T-helper 17 cell (primary cell): Measurements from ENCODE around the gene VRK3. TPM values are rescaled to one million over a fixed set of nuclear protein-coding genes. Genes with fewer than 3 reads are reported as not detected.
A peak's percentile ranks its signal among the peaks of the same experiment; 100 is the strongest.
"Not testable (repeated sequence)": the region's sequence is repeated elsewhere in the genome, so short reads cannot be mapped to it uniquely, and the experiment has no call there.

Source experiments
- ATAC-seq: fragments of 150-1000 bp; cut with Tn5 transposase; 2 replicates; pipeline ENCODE4 v1.10.0; 2021; ENCODE audit warnings: mild to moderate bottlenecking, moderate library complexity
- DNase-seq, 3 donors: peaks; one replicate each; pipeline versions ENCODE4 v3.0.0 to v3.0.0-alpha.2; 2020 to 2021
- H3K9me3 ChIP-seq: one replicate; pipeline ENCODE4 v1.7.0; 2013; ENCODE audit warnings: low read length, mild to moderate bottlenecking; ENCODE audit not compliant: control insufficient read depth, poor library complexity, severe bottlenecking
- H3K27ac Mint-ChIP-seq: one replicate; pipeline ENCODE4 v1.8.0; 2022; ENCODE audit warnings: mild to moderate bottlenecking, moderate library complexity, mixed read lengths
- H3K27me3 Mint-ChIP-seq: one replicate; pipeline ENCODE4 v1.8.0; 2022; ENCODE audit warnings: mixed read lengths
- H3K36me3 Mint-ChIP-seq: one replicate; pipeline ENCODE4 v1.8.0; 2022; ENCODE audit warnings: low read depth, mixed read lengths
- H3K4me1 Mint-ChIP-seq: one replicate; pipeline ENCODE4 v1.8.0; 2022; ENCODE audit warnings: mild to moderate bottlenecking, mixed read lengths
- H3K4me3 Mint-ChIP-seq: one replicate; pipeline ENCODE4 v1.8.0; 2022; ENCODE audit warnings: mild to moderate bottlenecking, moderate library complexity, mixed read lengths
- total RNA-seq, 4 donors: library from RNA in 2 of 4; stranded (reverse) in 2 of 4; gene quantifications; one replicate each; pipeline ENCODE4 v1.2.3 and lab custom pipeline; 2022 to 2026

VRK3 gene
- total RNA-seq, 2 donors from 2014 or later: 67.2 to 79.3 TPM

DNA sequence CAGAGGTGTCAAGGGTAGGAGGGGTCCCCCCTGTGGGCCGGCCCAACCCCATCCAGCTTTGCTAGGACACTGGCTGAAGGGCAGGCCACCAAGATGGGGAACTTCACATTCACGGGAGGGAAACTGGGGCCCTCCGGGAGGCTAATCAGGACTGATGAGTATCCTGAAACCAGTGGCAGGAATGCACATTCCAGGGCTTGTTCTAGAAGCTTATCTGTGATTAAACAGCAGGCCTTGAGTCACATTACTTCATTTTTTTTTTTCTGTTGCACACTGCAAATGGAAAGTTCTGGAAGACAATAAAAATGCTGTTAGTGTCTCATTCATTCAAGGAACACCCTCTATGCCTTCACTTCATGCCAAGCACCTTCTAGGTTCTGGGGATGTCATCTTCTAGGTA lies 48.7 kb downstream of the VRK3 start:
- no peak overlapping the region for H3K4me3 Mint-ChIP-seq

DNA sequence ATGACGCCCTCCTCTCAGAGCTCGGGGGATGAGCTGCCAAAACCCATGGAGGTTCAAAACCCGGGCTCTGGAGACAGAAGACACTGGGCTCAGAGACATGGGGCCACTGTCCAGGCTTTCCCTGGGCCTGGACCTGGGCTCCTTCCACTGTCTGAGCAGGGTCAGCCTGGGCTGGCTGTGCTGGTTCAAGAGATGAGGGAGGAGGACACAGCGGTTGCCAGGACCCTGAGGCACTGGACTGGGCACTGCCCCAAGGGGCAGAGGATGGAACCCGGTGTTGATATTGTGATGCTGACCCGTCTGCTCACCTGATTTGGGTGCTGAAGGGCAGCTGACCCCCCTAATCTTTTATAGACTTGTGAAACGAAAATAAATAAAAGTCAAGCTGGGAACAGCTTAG lies 50.1 kb downstream of the VRK3 start:
- no peaks in the 10 kb centered on the region for H3K27me3 Mint-ChIP-seq
- no peaks in the 10 kb centered on the region for H3K9me3 ChIP-seq
- ATAC-seq: no peak
- H3K4me1 Mint-ChIP-seq: peaks cover 4% of the 10 kb centered on the region
- H3K27ac Mint-ChIP-seq: no peak overlapping the region
- H3K36me3 Mint-ChIP-seq: no peaks in the 10 kb centered on the region
- no peak overlapping the region for H3K4me3 Mint-ChIP-seq
- DNase-seq: no peak

More for the DNA sequence above, 48.7 kb downstream of the VRK3 start:
- H3K27ac Mint-ChIP-seq: peak overlapping the region; percentile 72
- DNase-seq (no peak), ATAC-seq (no peak)
- H3K9me3 ChIP-seq: no peaks in the 10 kb centered on the region
- H3K4me1 Mint-ChIP-seq: peaks cover 4% of the 10 kb centered on the region
- no peaks in the 10 kb centered on the region for H3K27me3 Mint-ChIP-seq
- H3K36me3 Mint-ChIP-seq: no peaks in the 10 kb centered on the region

DNA sequence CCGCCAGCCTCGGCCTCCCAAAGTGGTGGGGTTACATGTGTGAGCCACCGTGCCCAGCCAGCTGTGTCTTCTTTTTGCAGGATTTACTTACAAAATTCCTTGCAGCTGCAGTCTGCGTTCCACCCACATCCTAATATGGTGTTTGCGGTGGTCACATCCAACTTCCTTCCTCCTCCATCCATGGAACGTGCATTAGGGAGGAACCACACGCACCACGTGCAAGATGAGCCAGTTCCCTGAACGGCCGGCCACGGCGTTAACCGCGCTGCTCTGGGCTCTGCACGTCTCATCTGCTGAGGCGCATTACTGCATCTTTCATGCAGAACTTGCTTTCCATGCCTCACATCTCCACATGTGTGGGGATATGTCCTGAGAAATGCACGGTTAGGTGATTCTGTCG lies 51.2 kb downstream of the VRK3 start:
- H3K36me3 Mint-ChIP-seq: no peaks in the 10 kb centered on the region
- ATAC-seq: no peak
- H3K27ac Mint-ChIP-seq: no peak overlapping the region
- no peak for DNase-seq
- no peak overlapping the region for H3K4me3 Mint-ChIP-seq
- H3K9me3 ChIP-seq: no peaks in the 10 kb centered on the region
- peaks cover 4% of the 10 kb centered on the region for H3K4me1 Mint-ChIP-seq
- H3K27me3 Mint-ChIP-seq: peaks cover 2% of the 10 kb centered on the region

DNA sequence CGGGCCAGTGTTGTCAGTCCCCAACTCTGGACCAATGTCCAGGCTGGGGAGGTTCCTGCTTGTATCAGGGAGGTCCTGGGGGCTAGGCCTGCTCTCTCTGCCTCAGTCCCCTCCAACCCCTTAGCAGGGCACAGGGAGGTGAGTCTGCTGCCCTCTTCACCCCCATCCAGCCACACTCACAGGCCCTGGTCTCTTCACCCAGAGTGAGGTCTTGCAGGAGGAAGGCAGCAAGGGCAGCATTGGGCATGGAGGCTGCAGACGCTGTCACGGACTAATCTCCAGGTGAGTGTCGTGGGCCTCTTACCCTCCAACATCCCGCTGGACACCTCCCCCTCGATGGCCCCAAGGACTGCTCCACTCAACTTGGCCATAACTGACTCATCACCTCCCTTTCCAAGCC lies 52.3 kb downstream of the VRK3 start:
- no peak for ATAC-seq
- peaks cover 4% of the 10 kb centered on the region for H3K4me1 Mint-ChIP-seq
- H3K27ac Mint-ChIP-seq: no peak overlapping the region
- H3K27me3 Mint-ChIP-seq: peaks cover 9% of the 10 kb centered on the region
- no peak overlapping the region for H3K4me3 Mint-ChIP-seq
- no peak for DNase-seq
- no peaks in the 10 kb centered on the region for H3K36me3 Mint-ChIP-seq
- no peaks in the 10 kb centered on the region for H3K9me3 ChIP-seq

DNA sequence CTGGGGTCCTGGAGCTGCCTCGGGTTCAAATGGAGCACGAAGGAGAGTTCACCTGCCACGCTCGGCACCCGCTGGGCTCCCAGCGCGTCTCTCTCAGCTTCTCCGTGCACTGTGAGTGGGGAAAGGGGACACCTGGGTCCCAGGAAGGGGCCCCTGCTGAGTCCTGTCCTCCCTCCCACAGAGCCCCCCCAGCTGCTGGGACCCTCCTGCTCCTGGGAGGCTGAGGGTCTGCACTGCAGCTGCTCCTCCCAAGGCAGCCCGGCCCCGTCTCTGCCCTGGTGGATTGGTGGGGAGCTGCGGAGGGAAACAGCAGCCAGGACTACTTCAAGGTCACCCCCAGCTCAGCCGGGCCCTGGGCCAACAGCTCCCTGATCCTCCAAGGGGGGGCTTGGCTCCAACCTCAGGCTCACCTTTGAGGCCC lies 53.2 kb downstream of the VRK3 start:
- H3K36me3 Mint-ChIP-seq: no peaks in the 10 kb centered on the region

DNA sequence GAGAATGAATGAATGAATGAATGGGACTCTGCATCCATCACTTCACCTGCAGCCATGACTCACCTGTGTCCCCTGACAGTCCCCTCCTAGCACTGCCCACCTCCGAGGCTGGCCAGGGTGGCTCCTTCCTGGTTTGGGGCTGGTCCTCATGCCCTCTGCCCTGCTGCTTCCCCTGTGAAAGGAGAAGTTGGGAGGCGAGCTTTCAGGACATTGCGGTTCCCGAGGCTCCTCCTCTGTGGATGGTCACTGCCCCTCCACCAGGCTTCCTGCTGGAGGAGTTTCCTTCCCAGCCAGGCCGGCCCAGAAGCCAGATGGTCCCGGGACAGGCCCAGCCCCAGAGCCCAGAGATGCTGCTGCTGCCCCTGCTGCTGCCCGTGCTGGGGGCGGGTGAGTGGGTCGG lies 55.8 kb downstream of the VRK3 start:
- not testable (repeated sequence) for H3K9me3 ChIP-seq, H3K4me1 Mint-ChIP-seq, H3K27me3 Mint-ChIP-seq, DNase-seq, H3K4me3 Mint-ChIP-seq, H3K27ac Mint-ChIP-seq, ATAC-seq, H3K36me3 Mint-ChIP-seq

More for the DNA sequence above, 53.2 kb downstream of the VRK3 start:
- peaks cover 4% of the 10 kb centered on the region for H3K4me1 Mint-ChIP-seq
- no peak for DNase-seq
- no peak for ATAC-seq
- no peak overlapping the region for H3K4me3 Mint-ChIP-seq
- H3K27me3 Mint-ChIP-seq: peaks cover 9% of the 10 kb centered on the region
- no peaks in the 10 kb centered on the region for H3K9me3 ChIP-seq
- H3K27ac Mint-ChIP-seq: no peak overlapping the region

DNA sequence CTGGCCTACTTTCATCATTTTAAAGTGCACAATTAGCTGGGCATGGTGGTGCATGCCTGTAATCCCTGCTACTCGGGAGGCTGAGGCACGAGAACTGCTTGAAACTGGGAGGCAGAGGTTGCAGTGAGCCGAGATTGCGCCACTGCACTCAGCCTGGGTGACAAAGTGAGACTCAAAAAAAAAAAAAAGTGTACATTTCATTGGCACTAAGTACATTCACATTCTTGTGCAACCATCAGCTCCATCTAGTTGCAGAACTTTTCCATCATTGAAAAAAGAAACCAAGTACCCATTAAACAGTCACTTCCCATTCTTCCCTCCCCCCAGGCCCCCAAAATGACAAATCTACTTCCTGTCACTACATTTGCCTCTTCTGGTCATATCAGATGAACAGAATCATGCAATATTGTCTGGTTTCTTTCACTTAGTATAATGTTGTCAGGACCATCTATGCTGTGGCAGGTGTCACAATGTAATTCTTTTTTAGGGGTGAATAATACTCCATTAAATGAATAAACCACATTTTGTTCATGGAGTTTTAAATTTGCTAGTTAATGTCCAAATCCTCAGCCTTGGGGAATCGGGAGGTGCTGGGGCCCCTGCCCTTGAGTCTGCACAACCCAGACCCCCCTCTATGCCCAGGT lies 56.8 kb downstream of the VRK3 start:
- no peak overlapping the region for H3K4me3 Mint-ChIP-seq
- H3K9me3 ChIP-seq: no peaks in the 10 kb centered on the region
- H3K27me3 Mint-ChIP-seq: peaks cover 9% of the 10 kb centered on the region
- H3K4me1 Mint-ChIP-seq: no peaks in the 10 kb centered on the region
- no peak overlapping the region for H3K27ac Mint-ChIP-seq
- no peak for ATAC-seq
- no peaks in the 10 kb centered on the region for H3K36me3 Mint-ChIP-seq
- DNase-seq: no peak

DNA sequence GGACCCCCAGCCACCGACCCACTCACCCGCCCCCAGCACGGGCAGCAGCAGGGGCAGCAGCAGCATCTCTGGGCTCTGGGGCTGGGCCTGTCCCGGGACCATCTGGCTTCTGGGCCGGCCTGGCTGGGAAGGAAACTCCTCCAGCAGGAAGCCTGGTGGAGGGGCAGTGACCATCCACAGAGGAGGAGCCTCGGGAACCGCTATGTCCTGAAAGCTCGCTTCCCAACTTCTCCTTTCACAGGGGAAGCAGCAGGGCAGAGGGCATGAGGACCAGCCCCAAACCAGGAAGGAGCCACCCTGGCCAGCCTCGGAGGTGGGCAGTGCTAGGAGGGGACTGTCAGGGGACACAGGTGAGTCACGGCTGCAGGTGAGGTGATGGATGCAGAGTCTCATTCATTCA lies 64.2 kb downstream of the VRK3 start, which contains the start of gene SIGLEC11:
SIGLEC11 (minus strand) TSS at position 193 of the 400 bp plus-strand sequence; CDS start at position 102, 91 bp downstream.
- H3K9me3 ChIP-seq, H3K36me3 Mint-ChIP-seq, H3K4me1 Mint-ChIP-seq, H3K27me3 Mint-ChIP-seq, H3K27ac Mint-ChIP-seq, H3K4me3 Mint-ChIP-seq, DNase-seq, ATAC-seq: not testable (repeated sequence)

DNA sequence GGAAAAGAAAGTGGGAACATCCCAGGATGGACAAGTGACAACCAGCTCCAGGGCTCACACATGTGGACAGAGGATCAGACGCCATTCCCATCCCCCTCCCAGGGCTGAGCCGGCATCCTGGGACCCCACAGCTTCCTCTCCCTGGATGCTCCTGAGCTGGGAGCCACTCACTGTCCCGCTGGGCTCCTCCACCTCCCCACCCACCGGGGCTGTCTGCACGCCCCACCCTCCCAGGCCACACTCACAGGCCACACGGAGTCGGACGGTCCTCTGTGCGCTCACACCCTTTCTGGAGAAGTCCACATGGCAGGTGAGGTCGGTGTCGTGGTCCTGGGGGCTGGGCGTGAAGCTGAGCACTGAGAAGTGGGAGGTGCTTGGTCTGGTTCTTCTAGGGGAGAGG lies 65.3 kb downstream of the VRK3 start:
- H3K9me3 ChIP-seq, H3K36me3 Mint-ChIP-seq, ATAC-seq, H3K27ac Mint-ChIP-seq, DNase-seq, H3K4me3 Mint-ChIP-seq, H3K4me1 Mint-ChIP-seq, H3K27me3 Mint-ChIP-seq: not testable (repeated sequence)

DNA sequence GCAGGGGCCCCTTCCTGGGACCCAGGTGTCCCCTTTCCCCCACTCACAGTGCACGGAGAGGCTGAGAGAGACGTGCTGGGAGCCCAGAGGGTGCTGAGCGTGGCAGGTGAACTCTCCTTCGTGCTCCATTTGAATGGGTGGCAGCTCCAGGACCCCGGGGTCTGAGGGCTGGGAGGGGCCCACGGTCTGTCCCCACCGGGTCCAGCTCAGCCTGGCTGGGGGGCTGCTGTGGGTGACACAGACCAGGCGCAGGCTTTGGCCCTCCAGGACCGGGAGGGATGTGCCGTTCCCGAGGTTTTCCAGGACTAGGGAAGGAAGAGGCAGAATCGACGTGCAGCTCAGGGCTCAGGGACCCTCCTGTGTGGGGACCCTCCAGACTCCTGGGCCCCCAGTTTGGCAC lies 66.6 kb downstream of the VRK3 start:
- ATAC-seq, H3K36me3 Mint-ChIP-seq, DNase-seq, H3K4me1 Mint-ChIP-seq, H3K9me3 ChIP-seq, H3K4me3 Mint-ChIP-seq, H3K27ac Mint-ChIP-seq: not testable (repeated sequence)
- H3K27me3 Mint-ChIP-seq: peaks cover 12% of the 10 kb centered on the region

DNA sequence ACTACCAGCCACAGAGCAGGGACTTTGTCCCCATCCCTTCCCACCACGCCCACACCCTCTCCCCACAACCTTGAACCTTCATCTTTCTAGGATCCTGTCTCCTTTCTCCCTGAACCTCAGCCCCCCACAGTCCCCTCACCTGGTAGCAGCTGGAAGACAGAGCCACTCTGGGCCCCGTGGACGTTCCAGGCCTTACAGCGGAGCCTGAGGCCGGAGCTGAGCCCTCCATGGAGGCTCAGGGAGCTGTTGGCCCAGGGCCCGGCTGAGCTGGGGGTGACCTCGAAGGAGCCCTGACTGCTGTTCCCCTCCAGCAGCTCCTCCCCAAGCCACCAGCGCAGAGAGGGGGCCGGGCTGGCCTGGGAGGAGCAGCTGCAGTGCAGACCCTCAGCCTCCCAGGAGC lies 67.0 kb downstream of the VRK3 start:
- peaks cover 17% of the 10 kb centered on the region for H3K27me3 Mint-ChIP-seq
- H3K4me3 Mint-ChIP-seq, ATAC-seq, DNase-seq, H3K9me3 ChIP-seq, H3K36me3 Mint-ChIP-seq, H3K4me1 Mint-ChIP-seq, H3K27ac Mint-ChIP-seq: not testable (repeated sequence)

DNA sequence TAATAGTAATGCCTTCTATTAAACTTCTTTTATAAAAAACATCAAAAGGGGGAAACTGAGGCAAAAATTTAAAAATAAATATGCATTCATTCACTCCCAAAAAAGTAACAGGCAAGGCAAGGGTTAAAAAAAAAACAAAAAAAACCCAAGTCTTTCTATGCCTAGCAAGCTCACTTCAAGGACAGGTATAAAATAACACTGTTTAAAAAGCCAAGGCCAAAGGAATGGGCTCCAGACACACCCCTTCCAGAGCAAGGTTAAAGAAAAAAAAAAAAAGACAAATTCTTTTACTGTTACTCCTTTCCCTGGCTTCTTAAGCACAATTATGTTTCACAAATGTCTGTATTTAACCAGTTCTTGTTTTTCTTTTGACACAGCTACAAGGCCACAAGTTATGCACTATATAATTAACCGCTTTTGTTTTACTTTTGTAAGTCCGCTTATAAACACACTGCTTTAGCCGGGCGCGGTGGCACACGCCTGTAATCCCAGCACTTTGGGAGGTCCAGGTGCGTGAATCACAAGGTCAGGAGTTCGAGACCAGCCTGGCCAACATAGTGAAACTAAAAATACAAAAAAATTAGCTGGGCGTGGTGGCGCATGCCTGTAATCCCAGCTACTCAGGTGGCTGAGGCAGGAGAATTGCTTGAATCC lies 67.8 kb downstream of the VRK3 start:
- no peaks in the 10 kb centered on the region for H3K9me3 ChIP-seq
- Mint-ChIP-seq H3K4me1 (peaks cover 5% of the 10 kb centered on the region), H3K36me3 (no peaks in the 10 kb centered on the region), H3K27me3 (peaks cover 21% of the 10 kb centered on the region), H3K27ac (no peak overlapping the region), H3K4me3 (no peak overlapping the region)
- ATAC-seq (no peak), DNase-seq (no peak)

DNA sequence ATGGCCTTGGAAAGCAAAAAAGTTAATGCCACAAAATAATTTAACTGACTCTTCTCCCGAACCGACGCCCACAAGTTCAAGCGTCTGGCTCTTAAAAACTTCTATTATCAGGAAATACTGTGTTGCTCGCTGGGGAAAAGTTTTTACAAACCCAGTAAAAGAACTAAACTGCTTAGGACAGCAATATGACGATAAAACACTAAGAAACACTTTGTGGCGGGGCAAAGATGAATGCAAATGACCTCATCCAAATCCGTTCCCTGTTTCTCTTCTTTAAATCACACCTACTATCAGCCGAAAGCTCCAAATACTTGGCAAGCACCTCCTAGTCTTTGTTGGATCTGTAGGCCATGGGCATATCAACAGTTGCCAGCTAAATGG lies 69.1 kb downstream of the VRK3 start:
- peaks cover 8% of the 10 kb centered on the region for H3K4me1 Mint-ChIP-seq

DNA sequence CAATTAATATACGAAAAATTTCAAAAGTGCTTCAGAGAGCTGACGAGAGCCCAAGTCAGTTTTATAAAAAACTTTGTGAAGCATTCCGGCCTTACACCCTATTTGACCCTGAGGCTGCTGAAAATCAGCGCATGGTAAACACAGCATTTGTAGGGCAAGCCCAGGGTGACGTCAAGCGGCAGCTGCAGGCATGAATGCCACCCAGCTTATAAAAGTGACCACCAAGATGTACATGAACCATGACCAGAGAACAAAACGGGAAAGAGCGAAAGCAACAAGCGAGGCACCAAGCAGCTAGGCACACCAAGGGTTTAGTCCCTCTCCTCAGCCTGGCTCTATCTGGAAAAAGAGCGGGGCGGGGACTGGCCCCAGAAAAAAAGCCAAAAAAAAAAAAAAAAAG lies 70.2 kb downstream of the VRK3 start:
- no peak overlapping the region for H3K27ac Mint-ChIP-seq
- H3K36me3 Mint-ChIP-seq: no peaks in the 10 kb centered on the region
- no peaks in the 10 kb centered on the region for H3K9me3 ChIP-seq
- no peak for DNase-seq
- peaks cover 28% of the 10 kb centered on the region for H3K27me3 Mint-ChIP-seq
- H3K4me1 Mint-ChIP-seq: peaks cover 8% of the 10 kb centered on the region
- no peak overlapping the region for H3K4me3 Mint-ChIP-seq
- ATAC-seq: no peak

More for the DNA sequence above, 69.1 kb downstream of the VRK3 start:
- no peak overlapping the region for H3K27ac Mint-ChIP-seq
- H3K27me3 Mint-ChIP-seq: peaks cover 21% of the 10 kb centered on the region
- no peaks in the 10 kb centered on the region for H3K36me3 Mint-ChIP-seq
- DNase-seq: no peak
- H3K4me3 Mint-ChIP-seq: no peak overlapping the region
- H3K9me3 ChIP-seq: no peaks in the 10 kb centered on the region
- no peak for ATAC-seq
